Measurements from ENCODE around the gene RSPH1. TPM values are rescaled to one million over a fixed set of nuclear protein-coding genes. Genes with fewer than 3 reads are reported as not detected.

The RSPH1 gene
- total and polyA plus RNA-seq, 2 of the 4 experiments (the other 2 are of a cell fraction): not detected

- Histone ChIP-seq H3K9me1 (ENCODE audit: insufficient read depth, low read length) (no peaks in the 10 kb centered on the region), H3K14ac (replicated peaks; ENCODE audit: low read depth, low read length) (no peak overlapping the region), H2AK5ac (ENCODE audit: low read depth, low read length) (no peak overlapping the region), H3K36me3 (ENCODE audit: control insufficient read depth, insufficient read depth, low read length) (no peaks in the 10 kb centered on the region), H3K27ac (ENCODE audit: insufficient read depth, low read length) (no peak overlapping the region), H3K9ac (ENCODE audit: low read depth, low read length) (no peak overlapping the region), H4K5ac (ENCODE audit: low read depth, low read length) (no peak overlapping the region), H3K18ac (ENCODE audit: low read depth, low read length) (no peak overlapping the region), H2BK120ac (ENCODE audit: low read depth, low read length) (no peak overlapping the region), H4K20me1 (ENCODE audit: insufficient read depth, low read length) (no peaks in the 10 kb centered on the region), H3K4me2 (ENCODE audit: low read depth, low read length) (no peak overlapping the region), H2AFZ (replicated peaks; ENCODE audit: low read length, poor library complexity) (no peak overlapping the region), H3K4me1 (ENCODE audit: control insufficient read depth, insufficient read depth, low read length) (no peaks in the 10 kb centered on the region), H2BK5ac (ENCODE audit: low read depth, low read length, poor library complexity, severe bottlenecking) (no peak overlapping the region), H3K27me3 (ENCODE audit: control insufficient read depth, insufficient read depth, low read length) (peaks cover 16% of the 10 kb centered on the region; the same call in 1 of the 2 replicates), H2BK15ac (ENCODE audit: low read depth, low read length) (no peak overlapping the region), H3K79me1 (ENCODE audit: low read depth in 1 of 2, low read length in 2 of 2) (no peaks in the 10 kb centered on the region), H4K8ac (ENCODE audit: low read depth in 2 of 2, low read length in 2 of 2) (no peak overlapping the region), H3K9me3 (ENCODE audit: control insufficient read depth, insufficient read depth, low read length) (no peaks in the 10 kb centered on the region), H2AK9ac (replicated peaks; ENCODE audit: low read depth, low read length, poor library complexity) (no peak overlapping the region), H4K91ac (ENCODE audit: insufficient read depth, low read depth, low read length) (no peak overlapping the region), H3K4me3 (ENCODE audit: insufficient read depth, low read depth, low read length) (no peak overlapping the region), H3K4ac (ENCODE audit: low read depth, low read length) (no peak overlapping the region), H2BK20ac (ENCODE audit: low read depth, low read length) (no peak overlapping the region), H3K23ac (ENCODE audit: low read depth, low read length) (no peak overlapping the region), H3K56ac (ENCODE audit: extremely low read depth, insufficient read depth, low read length) (no peak overlapping the region)
- DNase-seq (no peak), ATAC-seq (ENCODE audit: low read depth) (no peak)
- ChIA-PET CTCF (no interaction called here), POLR2A (ENCODE audit: unreplicated experiment) (no interaction called here)
- no TSS peak for BruUV-seq (replicated peaks)
- in situ Hi-C loops (cut with MboI; ENCODE audit: low sequenced_read_pairs): no loop called here
- intact Hi-C loops (cut with micrococcal nuclease): no loop called here
- dilution Hi-C loops (cut with HindIII; ENCODE audit: low sequenced_read_pairs, unreplicated experiment): no loop called here
- TF ChIP-seq MXI1 (IDR thresholded peaks at IDR 0.05; ENCODE audit: borderline replicate concordance, low read depth, low read length) (no peak), MAFK (IDR thresholded peaks at IDR 0.05; ENCODE audit: low read depth, low read length) (no peak), CEBPB (IDR thresholded peaks at IDR 0.05; ENCODE audit: low read depth, low read length) (no peak), FOS (IDR thresholded peaks at IDR 0.05; ENCODE audit: low read depth, low read length) (no peak), BHLHE40 (IDR thresholded peaks at IDR 0.05; ENCODE audit: low read depth, low read length) (no peak), CTCF (conservative IDR thresholded peaks at IDR 0.05; ENCODE audit: low read depth, low read length) (no peak), ELK1 (IDR thresholded peaks at IDR 0.05; ENCODE audit: borderline replicate concordance, low read depth, low read length) (no peak), SMC3 (IDR thresholded peaks at IDR 0.05; ENCODE audit: low read depth, low read length) (no peak), RFX5 (IDR thresholded peaks at IDR 0.05; ENCODE audit: low read depth, low read length) (no peak), POLR2A (IDR thresholded peaks at IDR 0.05; ENCODE audit: low read depth, low read length) (no peak), RCOR1 (IDR thresholded peaks at IDR 0.05; ENCODE audit: insufficient replicate concordance, low read length) (no peak), CHD1 (IDR thresholded peaks at IDR 0.05; ENCODE audit: low read depth, low read length) (no peak), USF2 (IDR thresholded peaks at IDR 0.05; ENCODE audit: low read depth, low read length) (no peak), RAD21 (IDR thresholded peaks at IDR 0.05; ENCODE audit: low read length) (no peak)
- WGBS, 2 experiments (ENCODE audit: extremely low coverage in 2 of 2, insufficient read length in 1 of 2): 66% methylated on average over 6 of the region's 19 CpGs; no CpG with 5 or more reads in 1 of the 2 experiments
These were observed 41.9 kb downstream of the RSPH1 start for GRCh38 chr21:42453986-42454570.

Measured in IMR-90 (cell line).